ENCODE results near the gene ZNF688. TPM values are rescaled to one million over a fixed set of nuclear protein-coding genes. Genes with fewer than 3 reads are reported as not detected.
A peak's percentile ranks its signal among the peaks of the same experiment; 100 is the strongest.

Gene ZNF688
- total and polyA plus RNA-seq, 8 donors = 7.6 to 26.4 (median 10.4) TPM

DNA sequence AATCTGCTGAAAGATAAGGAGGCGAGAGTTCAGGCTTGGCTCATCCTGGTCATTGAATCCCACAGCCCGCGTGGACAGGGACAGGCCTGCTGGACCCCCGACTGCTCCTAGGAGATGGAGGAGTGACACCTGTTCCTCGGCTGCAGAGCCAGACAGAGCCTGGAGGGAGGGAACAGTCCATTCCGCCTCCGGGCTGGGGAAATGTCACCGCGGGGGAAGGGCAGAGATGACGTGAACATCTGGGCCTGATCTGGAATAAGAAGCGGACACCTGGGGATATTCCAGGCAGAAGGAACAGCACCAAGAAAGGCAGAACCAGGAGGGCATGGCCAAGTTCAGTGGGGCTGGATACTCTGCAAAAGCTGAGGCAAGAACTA, 38.4 kb downstream of the ZNF688 start:
- 50 to 57% methylated on average over 11 of the region's 11 CpGs for WGBS, 2 donors
- no peak for FAIRE-seq
- H3K4me1 ChIP-seq = peaks cover 8 to 11% (median 9%) of the 10 kb centered on the region in 3 donors
- peak overlapping the region in 2 of 4 donors; percentile 95 for H3K27ac ChIP-seq
- peaks cover 0 to 7% (median 0%) of the 10 kb centered on the region in 3 donors for H3K36me3 ChIP-seq
- no peak for ATAC-seq
- peak in 2 of 6 donors; percentile 30 to 43 for DNase-seq
- intact Hi-C loops (cut with DNase I) = no loop called here
- no peaks in the 10 kb centered on the region for H3K9me3 ChIP-seq
- TF ChIP-seq, protein P1, sequence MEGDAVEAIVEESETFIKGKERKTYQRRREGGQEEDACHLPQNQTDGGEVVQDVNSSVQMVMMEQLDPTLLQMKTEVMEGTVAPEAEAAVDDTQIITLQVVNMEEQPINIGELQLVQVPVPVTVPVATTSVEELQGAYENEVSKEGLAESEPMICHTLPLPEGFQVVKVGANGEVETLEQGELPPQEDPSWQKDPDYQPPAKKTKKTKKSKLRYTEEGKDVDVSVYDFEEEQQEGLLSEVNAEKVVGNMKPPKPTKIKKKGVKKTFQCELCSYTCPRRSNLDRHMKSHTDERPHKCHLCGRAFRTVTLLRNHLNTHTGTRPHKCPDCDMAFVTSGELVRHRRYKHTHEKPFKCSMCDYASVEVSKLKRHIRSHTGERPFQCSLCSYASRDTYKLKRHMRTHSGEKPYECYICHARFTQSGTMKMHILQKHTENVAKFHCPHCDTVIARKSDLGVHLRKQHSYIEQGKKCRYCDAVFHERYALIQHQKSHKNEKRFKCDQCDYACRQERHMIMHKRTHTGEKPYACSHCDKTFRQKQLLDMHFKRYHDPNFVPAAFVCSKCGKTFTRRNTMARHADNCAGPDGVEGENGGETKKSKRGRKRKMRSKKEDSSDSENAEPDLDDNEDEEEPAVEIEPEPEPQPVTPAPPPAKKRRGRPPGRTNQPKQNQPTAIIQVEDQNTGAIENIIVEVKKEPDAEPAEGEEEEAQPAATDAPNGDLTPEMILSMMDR (IDR thresholded peaks at IDR 0.05) = no peak
- H3K4me3 ChIP-seq = peak overlapping the region in 1 of 4 donors; percentile 74
- H3K27me3 ChIP-seq = no peaks in the 10 kb centered on the region

DNA sequence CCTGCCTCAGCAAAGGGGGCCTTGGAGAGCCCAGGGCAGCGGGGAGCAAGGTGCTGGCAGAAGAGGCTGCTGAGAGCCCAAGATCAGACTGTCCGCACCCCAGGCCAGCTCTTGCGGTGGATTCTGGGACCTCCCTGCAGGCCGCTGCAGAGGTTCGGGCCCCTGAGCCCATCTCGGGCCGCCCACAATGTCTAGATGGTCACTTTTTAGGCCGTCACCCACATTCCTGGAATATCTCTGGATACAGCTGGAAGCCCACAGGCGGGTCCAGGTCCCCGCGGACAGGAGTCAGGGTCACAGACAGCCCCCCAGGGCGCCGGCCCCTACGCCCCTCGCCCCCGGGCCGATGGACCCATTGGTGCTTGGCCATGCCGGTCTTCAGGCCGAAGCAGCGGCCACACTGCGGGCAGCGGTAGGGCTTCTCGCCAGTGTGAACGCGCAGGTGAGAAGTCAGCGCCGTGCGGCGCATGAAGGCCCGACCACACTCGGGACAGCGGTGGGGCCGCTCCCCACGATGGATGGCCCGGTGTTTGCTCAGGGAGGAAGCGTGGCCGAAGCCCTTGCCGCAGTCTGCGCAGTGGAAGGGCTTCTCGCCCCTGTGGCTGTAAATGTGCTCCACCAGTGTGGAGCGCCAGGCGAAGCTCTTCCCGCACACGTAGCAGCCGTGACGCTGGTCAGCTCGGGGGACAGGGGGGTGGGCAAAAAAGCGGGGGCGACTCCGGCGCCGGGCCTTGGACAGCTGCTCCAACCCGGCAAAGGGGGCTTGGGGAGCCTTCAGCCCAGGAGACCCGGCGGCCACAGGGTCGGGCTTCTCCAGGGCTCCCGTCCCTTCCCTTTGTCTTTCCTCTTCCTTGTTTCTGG, 39.0 kb downstream of the ZNF688 start:
- peaks cover 0 to 7% (median 0%) of the 10 kb centered on the region in 3 donors for H3K36me3 ChIP-seq
- peaks cover 14 to 17% (median 15%) of the 10 kb centered on the region in 3 donors for H3K4me1 ChIP-seq
- no peaks in the 10 kb centered on the region for H3K9me3 ChIP-seq
- H3K27ac ChIP-seq = no peak overlapping the region
- 94 to 95% methylated on average over 56 to 57 of the region's 57 CpGs for WGBS, 2 donors
- ATAC-seq (no peak), FAIRE-seq (no peak), DNase-seq (peak in 2 of 6 donors; percentile 46 to 79)
- TF ChIP-seq, protein P1 (IDR thresholded peaks at IDR 0.05) = no peak
- no peak overlapping the region for H3K4me3 ChIP-seq
- intact Hi-C loops (cut with DNase I) = no loop called here
- H3K27me3 ChIP-seq = no peaks in the 10 kb centered on the region

DNA sequence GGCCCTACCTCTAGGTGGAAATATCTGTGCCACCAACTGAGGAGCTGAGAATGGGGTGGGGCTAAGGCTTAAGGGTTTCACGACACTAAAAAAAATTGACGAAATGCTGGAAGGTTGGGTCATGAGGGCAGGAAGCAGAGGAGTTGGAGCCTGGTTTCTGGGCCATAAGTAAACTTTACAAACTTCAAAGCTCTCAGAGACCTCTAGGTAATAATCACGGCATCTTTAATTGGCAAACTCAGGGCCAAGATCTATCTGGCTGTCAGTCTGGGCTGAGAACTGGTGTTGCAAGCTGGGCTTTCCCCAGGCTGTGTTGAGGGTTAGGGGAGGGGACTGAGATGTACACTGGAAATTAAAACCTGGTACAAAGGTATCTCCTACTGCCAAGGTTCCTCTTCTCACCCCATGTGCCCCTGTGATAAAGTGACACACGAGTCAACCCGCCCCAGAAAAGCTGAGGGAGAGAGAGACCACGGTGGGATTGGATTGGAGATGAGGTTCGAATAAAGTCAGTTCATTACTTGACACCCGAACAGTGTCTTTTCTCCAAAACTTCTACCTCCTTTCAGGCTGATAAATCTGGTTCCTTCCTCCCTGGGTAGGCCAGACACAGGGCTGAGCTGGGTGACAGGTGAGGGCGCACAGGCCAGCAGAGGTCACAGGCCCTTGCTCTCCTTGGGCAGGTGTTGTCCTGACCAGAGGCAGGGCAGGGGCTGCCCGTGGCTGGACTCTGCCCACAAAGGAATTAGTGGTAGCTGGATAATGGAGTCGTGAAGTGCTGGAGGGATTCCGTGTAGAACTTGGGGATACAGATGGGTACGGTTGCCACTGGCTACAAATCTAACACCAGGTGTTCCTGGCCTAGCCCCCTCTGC, 41.1 kb downstream of the ZNF688 start:
- ATAC-seq (no peak), FAIRE-seq (no peak), DNase-seq (no peak)
- Histone ChIP-seq H3K27me3 (no peaks in the 10 kb centered on the region), H3K4me1 (peaks cover 6 to 17% (median 15%) of the 10 kb centered on the region in 3 donors), H3K36me3 (peaks cover 0 to 7% (median 0%) of the 10 kb centered on the region in 3 donors), H3K9me3 (no peaks in the 10 kb centered on the region), H3K4me3 (no peak overlapping the region), H3K27ac (no peak overlapping the region)
- 80 to 84% methylated on average over 13 of the region's 13 CpGs for WGBS, 2 donors
- intact Hi-C loops (cut with DNase I) = no loop called here
- TF ChIP-seq, protein P1 (IDR thresholded peaks at IDR 0.05) = no peak

DNA sequence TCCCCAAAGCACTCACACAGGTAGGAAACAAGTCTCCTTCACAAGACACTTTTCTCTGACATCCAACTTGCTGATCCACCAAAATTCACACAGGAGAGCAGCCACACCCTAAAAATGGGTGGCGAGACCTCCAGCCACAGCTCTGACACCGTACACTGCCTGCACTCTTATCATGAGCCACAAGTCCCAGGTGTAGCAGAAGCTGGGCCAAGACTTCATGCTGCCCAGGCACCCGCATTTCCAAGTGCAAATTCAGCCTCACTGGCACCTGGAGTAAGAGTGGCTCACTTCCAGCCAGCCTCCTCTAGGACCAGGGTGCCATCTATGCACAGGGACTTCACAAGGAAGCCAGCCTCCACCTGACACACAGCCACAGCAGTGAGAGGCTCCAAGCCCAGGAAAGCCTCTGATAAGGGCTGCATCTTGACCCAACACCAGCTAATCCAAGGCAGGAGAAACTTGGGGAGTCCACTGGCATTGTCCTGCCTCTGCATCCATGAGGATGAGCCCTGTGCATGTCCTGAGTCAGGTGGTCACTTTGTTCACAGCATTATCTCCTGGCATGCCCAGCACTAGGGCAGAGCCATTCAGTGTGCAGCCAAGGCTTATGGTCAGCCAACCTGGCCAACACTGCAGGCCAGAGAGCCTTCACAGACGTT, 42.6 kb downstream of the ZNF688 start:
- TF ChIP-seq, protein P1 (IDR thresholded peaks at IDR 0.05) = no peak
- H3K4me1 ChIP-seq = peaks cover 6 to 17% (median 15%) of the 10 kb centered on the region in 3 donors
- H3K27ac ChIP-seq = peak overlapping the region in 2 of 4 donors; percentile 90 to 99

More for the DNA sequence above, 42.6 kb downstream of the ZNF688 start:
- H3K4me3 ChIP-seq = no peak overlapping the region
- WGBS, 2 donors = 47 to 49% methylated on average over 4 of the region's 4 CpGs
- ATAC-seq (no peak), DNase-seq (no peak), FAIRE-seq (no peak)
- peaks cover 0 to 7% (median 0%) of the 10 kb centered on the region in 3 donors for H3K36me3 ChIP-seq
- H3K9me3 ChIP-seq = no peaks in the 10 kb centered on the region
- no peaks in the 10 kb centered on the region for H3K27me3 ChIP-seq
- intact Hi-C loops (cut with DNase I) = loop anchor here in 1 of 3 donors (5.0 kb wide), 1 partner anchor 97 kb away; the partner anchor contains the start of gene DCTPP1
